GM19023 (cell line): Measurements from ENCODE around the gene POLR1E.
A peak's percentile ranks its signal among the peaks of the same experiment; 100 is the strongest.
"Not testable (repeated sequence)": the region's sequence is repeated elsewhere in the genome, so short reads cannot be mapped to it uniquely, and the experiment has no call there.

Experiments
- ATAC-seq: cut with Tn5 transposase; IDR thresholded peaks from one replicate; pipeline ENCODE4 v1.9.1; 2021; ENCODE audit warnings: mild to moderate bottlenecking, moderate library complexity; ENCODE audit not compliant: unreplicated experiment

The POLR1E gene

GRCh38 chr9:37499297-37499696 is 13.5 kb downstream of the POLR1E start:
- no peak for ATAC-seq

- no peak for ATAC-seq
Observed at GRCh38 chr9:37501957-37502596, 16.3 kb downstream of the POLR1E start.

GRCh38 chr9:37503736-37504135 is 18.0 kb downstream of the POLR1E start:
- ATAC-seq = no peak

DNA sequence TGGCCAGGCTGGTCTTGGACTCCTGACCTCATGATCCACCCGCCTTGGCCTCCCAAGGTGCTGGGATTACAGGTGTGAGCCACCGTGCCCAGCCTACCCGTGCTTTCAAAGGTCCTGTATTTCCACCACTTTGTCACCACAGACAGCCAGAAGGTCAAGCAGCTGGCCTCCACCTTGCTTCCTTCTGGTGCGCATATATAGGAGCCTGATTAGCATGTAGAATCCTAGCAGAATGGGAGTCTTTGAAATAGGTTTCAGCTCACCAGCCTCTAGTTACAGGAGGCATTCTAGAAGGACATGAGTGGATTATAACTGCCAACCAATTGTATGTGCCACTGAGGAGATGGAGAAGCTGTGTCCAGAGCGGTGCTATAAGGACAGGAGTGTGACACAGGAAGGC is 18.9 kb downstream of the POLR1E start:
- ATAC-seq = no peak

DNA sequence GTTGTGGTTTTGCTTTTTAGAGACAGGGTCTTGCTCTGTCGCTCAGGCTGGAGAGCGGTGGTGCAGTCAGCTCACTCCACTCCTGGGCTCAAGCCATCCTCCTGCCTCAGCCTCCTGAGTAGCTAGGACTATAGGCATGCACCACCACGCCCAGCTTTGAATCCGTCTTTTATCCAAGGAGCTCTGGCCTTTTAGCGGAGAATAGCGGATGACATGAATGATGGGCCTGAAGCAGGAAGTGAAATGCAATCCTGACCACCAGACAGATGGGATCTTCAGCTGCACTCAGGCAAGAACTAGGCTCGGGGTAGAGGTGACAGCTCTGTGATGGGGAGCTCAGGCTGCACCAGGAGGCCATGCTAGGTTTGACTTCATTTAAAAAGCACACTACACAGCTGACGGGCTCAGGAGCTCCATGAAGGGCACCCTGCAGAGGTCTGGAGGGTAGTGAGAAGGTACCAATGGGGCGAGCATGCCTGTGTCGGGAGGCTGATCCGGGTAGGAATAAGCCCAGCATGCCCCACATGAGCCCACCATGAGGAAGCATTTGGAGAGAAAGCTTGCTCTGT is 21.9 kb downstream of the POLR1E start:
- ATAC-seq = no peak

DNA sequence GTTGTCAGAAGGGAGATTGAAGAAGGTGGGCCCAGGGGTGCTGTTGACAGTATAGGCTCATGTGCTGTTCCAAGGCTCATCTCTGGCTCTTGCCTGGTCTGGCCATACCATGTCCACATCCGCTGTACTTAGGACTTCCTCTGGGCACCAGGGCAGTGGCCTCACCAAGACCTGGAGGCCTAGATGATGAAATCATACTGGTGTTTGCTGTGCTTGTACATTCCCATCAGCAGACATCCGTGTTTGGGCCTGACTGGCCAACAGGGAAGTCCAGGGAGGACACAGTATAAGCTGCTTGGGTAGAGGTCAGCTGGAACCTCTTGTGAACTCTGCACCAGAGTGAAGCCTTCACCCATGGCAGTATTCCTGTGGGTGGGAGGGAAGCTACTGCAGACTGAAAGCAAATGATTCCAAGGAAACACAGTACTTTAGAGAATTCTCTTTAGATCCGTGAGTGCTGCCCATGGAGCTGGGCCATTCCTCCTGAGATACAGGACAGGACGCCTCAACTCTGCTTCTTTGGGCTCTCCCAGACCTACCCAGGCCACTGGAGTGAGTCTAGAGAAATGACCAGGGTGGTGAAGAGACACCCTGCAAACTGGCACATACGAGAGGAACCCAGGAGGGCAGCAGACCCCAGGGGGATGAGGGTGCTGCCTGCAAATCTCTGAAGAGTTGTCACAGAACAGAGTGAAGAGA is 22.5 kb downstream of the POLR1E start:
- ATAC-seq = no peak

- ATAC-seq = no peak
Observed at GRCh38 chr9:37508834-37509206, 23.1 kb downstream of the POLR1E start.

- no peak for ATAC-seq
Observed at GRCh38 chr9:37509536-37509935, 23.8 kb downstream of the POLR1E start.

DNA sequence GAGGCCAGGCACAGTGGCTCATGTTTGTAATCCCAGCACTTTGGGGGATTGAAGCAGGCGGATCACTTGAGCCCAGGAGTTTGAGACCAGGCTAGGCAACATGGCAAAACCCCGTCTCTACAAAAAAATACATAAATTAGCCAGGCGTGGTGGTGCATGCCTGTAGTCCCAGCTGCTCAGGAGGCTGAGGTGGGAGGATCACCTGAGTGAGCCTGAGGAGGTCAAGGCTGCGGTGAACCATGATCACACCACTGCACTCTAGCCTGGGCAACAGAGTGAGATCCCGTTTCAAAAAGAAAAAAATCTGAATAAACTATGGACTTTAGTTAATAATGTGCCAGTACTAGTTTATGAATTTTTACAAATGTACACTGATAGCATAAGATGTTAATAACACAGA is 24.3 kb downstream of the POLR1E start:
- not testable (repeated sequence) for ATAC-seq

DNA sequence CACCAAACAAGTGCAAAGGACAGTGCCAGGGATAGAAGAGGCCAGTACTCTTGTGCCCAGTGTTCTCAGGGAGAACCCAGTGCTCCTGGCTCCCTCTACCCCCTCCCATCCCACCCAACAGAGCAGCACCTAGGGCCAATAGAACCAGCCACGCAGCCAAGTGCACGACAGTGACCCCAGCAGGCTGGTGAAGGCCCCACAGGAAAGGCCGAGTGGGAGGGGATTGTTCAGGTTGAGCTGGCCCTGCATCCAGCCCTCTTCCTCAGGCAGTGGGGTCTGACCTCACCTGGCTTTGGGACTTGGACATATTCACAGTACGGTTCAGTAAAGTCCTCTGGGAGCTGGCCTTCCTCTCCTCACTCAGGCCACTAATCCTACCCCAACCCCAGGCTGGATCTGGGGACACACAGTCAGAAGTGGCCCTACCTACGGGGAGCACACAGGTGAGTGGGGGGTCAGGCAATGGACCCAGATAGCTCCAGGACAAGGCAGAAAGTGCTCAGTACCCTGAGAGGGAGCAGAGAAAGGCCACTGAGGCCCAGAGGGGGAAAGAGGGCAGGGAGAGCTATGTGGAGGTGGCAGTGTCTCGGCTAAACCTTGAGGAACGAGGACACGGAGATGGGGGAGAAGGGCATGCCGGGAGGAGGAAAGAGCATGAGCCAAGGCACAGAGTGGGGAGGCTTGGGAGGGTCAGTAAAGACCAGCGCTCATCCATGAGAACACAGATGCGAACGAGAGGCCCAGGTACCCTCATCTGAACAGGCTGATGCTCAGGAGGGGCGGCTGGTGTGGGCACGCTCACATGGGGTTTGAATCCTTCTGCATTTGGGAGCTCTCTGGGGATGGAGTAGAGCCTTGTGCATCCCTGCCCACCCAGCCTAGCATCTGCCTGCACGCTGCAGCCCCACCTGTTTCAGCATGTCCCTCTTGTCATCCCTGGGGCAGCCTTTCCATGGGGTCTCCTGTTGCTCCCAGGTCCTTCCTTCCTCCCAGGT is 25.6 kb downstream of the POLR1E start:
- no peak for ATAC-seq

- no peak for ATAC-seq
Observed at GRCh38 chr9:37512437-37512836, 26.7 kb downstream of the POLR1E start.

GRCh38 chr9:37514415-37514814 is 28.7 kb downstream of the POLR1E start:
- not testable (repeated sequence) for ATAC-seq

DNA sequence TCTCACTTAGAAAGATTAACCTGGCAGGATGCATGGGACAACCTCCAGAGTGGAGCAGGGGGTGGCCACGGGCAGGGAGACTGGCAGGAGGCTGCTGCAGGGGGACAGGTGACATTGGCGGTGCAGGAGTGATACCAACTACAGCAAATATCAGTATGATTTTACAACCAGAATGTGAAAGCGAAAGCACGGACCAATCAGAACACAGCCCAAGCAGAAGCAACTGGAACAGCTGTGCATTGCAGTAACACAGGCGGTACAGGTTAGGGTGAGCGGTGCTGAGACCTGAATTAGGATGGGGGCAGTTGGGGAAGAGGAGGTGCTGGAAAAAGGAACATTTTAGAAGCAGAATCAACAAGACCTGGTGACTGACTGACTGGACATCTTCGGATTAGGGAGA is 29.3 kb downstream of the POLR1E start:
- ATAC-seq = no peak

GRCh38 chr9:37515620-37516258 is 30.0 kb downstream of the POLR1E start:
- ATAC-seq = no peak

GRCh38 chr9:37517923-37518322 is 32.2 kb downstream of the POLR1E start:
- ATAC-seq = no peak

GRCh38 chr9:37520641-37521040 is 34.9 kb downstream of the POLR1E start:
- ATAC-seq = no peak

GRCh38 chr9:37521111-37521510 is 35.4 kb downstream of the POLR1E start:
- no peak for ATAC-seq

DNA sequence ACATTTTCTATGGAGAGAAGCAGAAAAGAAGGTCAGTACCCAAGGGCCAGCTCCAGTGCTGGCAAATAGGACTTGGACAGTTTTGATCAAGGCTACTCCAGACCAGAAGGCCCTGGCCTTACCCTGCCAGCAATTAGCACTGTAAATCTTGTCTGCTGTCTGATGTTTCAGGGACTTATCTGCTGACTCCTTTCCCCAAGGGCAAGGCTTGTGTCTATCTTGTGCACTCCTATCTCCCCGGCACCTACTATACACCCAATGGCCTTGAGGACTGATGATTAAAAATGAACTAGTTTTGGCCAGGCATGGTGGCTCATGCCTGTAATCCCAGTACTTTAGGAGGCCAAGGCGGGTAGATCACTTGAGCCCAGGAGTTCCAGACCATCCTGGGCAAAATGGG is 37.2 kb downstream of the POLR1E start:
- no peak for ATAC-seq

DNA sequence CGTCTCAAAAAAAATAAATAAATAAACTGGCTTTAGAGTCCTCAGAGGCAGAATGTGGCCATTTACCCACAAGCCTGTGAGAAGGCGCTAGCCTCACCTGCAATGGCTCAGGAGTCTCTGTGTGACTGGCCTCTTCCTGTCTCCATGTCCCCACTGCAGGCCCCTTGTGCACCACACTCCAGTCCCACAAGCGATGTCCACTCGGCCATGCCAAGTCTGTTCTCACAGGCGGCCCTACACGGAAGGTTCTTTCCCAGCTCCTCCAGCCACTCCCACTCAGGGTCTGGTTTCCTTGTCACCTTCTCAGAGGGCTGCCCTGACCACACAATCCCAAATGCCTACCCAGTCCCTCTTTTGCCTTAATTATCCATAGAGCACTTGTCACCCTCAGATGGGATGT is 38.2 kb downstream of the POLR1E start:
- ATAC-seq = no peak

- peak; percentile 64 for ATAC-seq
Observed at GRCh38 chr9:37528652-37529471, 43.1 kb downstream of the POLR1E start.
